Neural progenitor cell (in vitro differentiated cells): Measurements from ENCODE around the gene MYOM1.

Experiments
- CTCF ChIP-seq: fragments of 200-600 bp; sonication (generic); IDR thresholded peaks from 2 replicates; pipeline ENCODE4 v1.5.1; 2017; ENCODE audit warnings: antibody characterized with exemption, mild to moderate bottlenecking
- EZH2 ChIP-seq: fragments of 200-600 bp; sonication (generic); IDR thresholded peaks from 2 replicates; pipeline ENCODE4 v1.6.1; 2017; ENCODE audit warnings: antibody characterized with exemption, mild to moderate bottlenecking, moderate library complexity
- EZH2phosphoT487 ChIP-seq: fragments of 200-600 bp; sonication (generic); IDR thresholded peaks from 2 replicates; pipeline ENCODE4 v1.6.1; 2017; ENCODE audit warnings: antibody characterized with exemption

DNA sequence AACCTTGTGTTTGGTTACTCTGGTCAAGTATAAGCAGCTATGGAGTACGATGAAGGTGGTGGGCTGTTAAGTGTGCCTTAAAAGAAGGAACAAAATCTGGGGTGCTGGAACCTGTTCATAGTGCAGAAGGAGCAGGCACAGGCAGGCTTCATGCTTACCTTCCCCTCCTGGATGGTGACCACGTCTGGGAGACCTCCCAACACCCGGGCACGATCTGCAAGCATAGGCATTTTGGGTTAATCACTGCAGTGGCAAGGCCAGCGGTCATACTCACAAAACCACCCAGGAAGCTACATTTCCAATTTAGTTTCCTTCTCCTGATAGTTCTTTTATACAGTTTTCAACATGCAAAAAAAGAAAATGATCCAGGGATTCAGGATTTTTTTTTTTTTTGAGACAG, 148.1 kb downstream of the MYOM1 start:
- TF ChIP-seq CTCF (no peak), EZH2phosphoT487 (no peak), EZH2 (no peak)
